Measurements from ENCODE around the gene ERBIN.
"Not testable (repeated sequence)": the region's sequence is repeated elsewhere in the genome, so short reads cannot be mapped to it uniquely, and the experiment has no call there.

Gene ERBIN

DNA sequence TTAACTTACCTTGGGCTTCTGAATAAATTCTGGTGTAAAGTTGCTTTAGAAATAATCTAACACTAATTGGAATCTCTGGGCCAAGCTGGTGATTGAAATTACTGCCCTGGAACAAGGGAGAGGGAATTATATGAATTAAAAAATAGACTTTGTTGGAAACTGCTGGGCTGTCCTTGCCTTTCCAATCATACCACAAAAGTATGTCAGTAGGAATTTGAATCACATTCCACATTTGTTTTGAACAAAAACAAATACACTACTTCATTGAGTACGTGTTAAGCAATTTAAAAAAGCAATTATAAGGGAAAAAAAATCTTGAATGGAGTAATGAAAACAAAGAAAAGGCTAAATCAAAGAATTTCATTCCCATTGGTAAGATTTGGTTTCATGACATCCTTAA, 115.3 kb downstream of the ERBIN start:
- no peak overlapping the region for H3K14ac ChIP-seq (ENCODE audit: low read length)
- H3K23ac ChIP-seq (ENCODE audit: low read length) = no peak overlapping the region
- H4K8ac ChIP-seq (ENCODE audit: low read depth, low read length) = no peak overlapping the region
- no peak overlapping the region for H3K4me3 ChIP-seq (ENCODE audit: low read depth, low read length)
- no peaks in the 10 kb centered on the region for H3K27me3 ChIP-seq (ENCODE audit: insufficient read depth, low read length)
- H3K9me3 ChIP-seq (ENCODE audit: insufficient read depth, low read depth, low read length) = no peaks in the 10 kb centered on the region
- no peak overlapping the region for H4K91ac ChIP-seq (ENCODE audit: low read depth, low read length)
- no peaks in the 10 kb centered on the region for H3K4me1 ChIP-seq (ENCODE audit: control insufficient read depth in 1 of 2, insufficient read depth in 2 of 2, low read length in 2 of 2)
- H2AFZ ChIP-seq (ENCODE audit: insufficient read depth, low read length, poor library complexity) = no peak overlapping the region
- no peaks in the 10 kb centered on the region for H3K79me1 ChIP-seq (ENCODE audit: low read length)
- H3K79me2 ChIP-seq (ENCODE audit: control insufficient read depth, insufficient read depth, low read length, poor library complexity) = no peaks in the 10 kb centered on the region
- H3K4ac ChIP-seq (ENCODE audit: low read depth, low read length) = no peak overlapping the region
- no peak overlapping the region for H3K4me2 ChIP-seq (ENCODE audit: low read length)
- H2AK5ac ChIP-seq (ENCODE audit: low read length) = no peak overlapping the region
- no peak overlapping the region for H2BK12ac ChIP-seq (ENCODE audit: low read length)
- peaks cover 8 to 9% of the 10 kb centered on the region in 2 experiments for H3K36me3 ChIP-seq (ENCODE audit: control insufficient read depth in 1 of 2, insufficient read depth in 2 of 2, low read length in 2 of 2)
- WGBS (ENCODE audit: extremely low coverage, insufficient coverage, insufficient read length) = no CpG with 5 or more reads among the region's 1 CpG
- H3K9ac ChIP-seq (ENCODE audit: low read length) = no peak overlapping the region
- no peak overlapping the region for H2BK5ac ChIP-seq (ENCODE audit: low read depth, low read length, poor library complexity)
- no peak overlapping the region for H2BK120ac ChIP-seq (ENCODE audit: insufficient read depth, low read length, poor library complexity)
- DNase-seq = peak in 1 of 2 donors; percentile 27
- no peak overlapping the region for H4K12ac ChIP-seq (ENCODE audit: low read depth, low read length)
- no peak overlapping the region for H3K27ac ChIP-seq (ENCODE audit: low read depth, low read length)
- no peak overlapping the region for H3K18ac ChIP-seq (ENCODE audit: low read length)

GRCh38 chr5:66057239-66057638, 130.9 kb downstream of the ERBIN start:
- no peak overlapping the region for H4K12ac ChIP-seq (ENCODE audit: low read depth, low read length)
- no peaks in the 10 kb centered on the region for H3K27me3 ChIP-seq (ENCODE audit: insufficient read depth, low read length)
- H2AK5ac ChIP-seq (ENCODE audit: low read length) = no peak overlapping the region
- H3K79me1 ChIP-seq (ENCODE audit: low read length) = no peaks in the 10 kb centered on the region
- no peak overlapping the region for H3K18ac ChIP-seq (ENCODE audit: low read length)
- H3K4me1 ChIP-seq (ENCODE audit: control insufficient read depth in 1 of 2, insufficient read depth in 2 of 2, low read length in 2 of 2) = no peaks in the 10 kb centered on the region
- no peak overlapping the region for H3K9ac ChIP-seq (ENCODE audit: low read length)
- H3K14ac ChIP-seq (ENCODE audit: low read length) = no peak overlapping the region
- H3K36me3 ChIP-seq (ENCODE audit: control insufficient read depth in 1 of 2, insufficient read depth in 2 of 2, low read length in 2 of 2) = peaks cover 3 to 6% of the 10 kb centered on the region in 2 experiments
- no peak overlapping the region for H2AFZ ChIP-seq (ENCODE audit: insufficient read depth, low read length, poor library complexity)
- no peak overlapping the region for H3K4ac ChIP-seq (ENCODE audit: low read depth, low read length)
- WGBS (ENCODE audit: extremely low coverage, insufficient coverage, insufficient read length) = no CpG with 5 or more reads among the region's 1 CpG
- DNase-seq = no peak
- no peak overlapping the region for H2BK5ac ChIP-seq (ENCODE audit: low read depth, low read length, poor library complexity)
- no peak overlapping the region for H3K27ac ChIP-seq (ENCODE audit: low read depth, low read length)
- H3K4me3 ChIP-seq (ENCODE audit: low read depth, low read length) = no peak overlapping the region
- H4K91ac ChIP-seq (ENCODE audit: low read depth, low read length) = no peak overlapping the region
- H3K9me3 ChIP-seq (ENCODE audit: insufficient read depth, low read depth, low read length) = no peaks in the 10 kb centered on the region
- no peaks in the 10 kb centered on the region for H3K79me2 ChIP-seq (ENCODE audit: control insufficient read depth, insufficient read depth, low read length, poor library complexity)
- no peak overlapping the region for H2BK12ac ChIP-seq (ENCODE audit: low read length)
- no peak overlapping the region for H2BK120ac ChIP-seq (ENCODE audit: insufficient read depth, low read length, poor library complexity)
- no peak overlapping the region for H3K4me2 ChIP-seq (ENCODE audit: low read length)
- no peak overlapping the region for H3K23ac ChIP-seq (ENCODE audit: low read length)
- H4K8ac ChIP-seq (ENCODE audit: low read depth, low read length) = no peak overlapping the region

DNA sequence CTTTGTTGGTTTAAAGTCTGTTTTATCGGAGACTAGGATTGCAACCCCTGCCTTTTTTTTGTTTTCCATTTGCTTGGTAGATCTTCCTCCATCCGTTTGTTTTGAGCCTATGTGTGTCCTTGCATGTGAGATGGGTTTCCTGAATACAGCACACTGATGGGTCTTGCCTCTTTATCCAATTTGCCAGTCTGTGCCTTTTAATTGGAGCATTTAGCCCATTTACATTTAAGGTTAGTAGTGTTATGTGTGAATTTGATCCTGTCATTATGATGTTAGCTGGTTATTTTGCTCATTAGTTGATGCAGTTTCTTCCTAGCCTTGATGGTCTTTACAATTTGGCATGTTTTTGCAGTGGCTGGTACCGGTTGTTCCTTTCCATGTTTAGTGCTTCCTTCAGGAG, 134.9 kb downstream of the ERBIN start:
- H2BK120ac ChIP-seq (ENCODE audit: insufficient read depth, low read length, poor library complexity); H3K23ac ChIP-seq (ENCODE audit: low read length); H3K36me3 ChIP-seq (ENCODE audit: control insufficient read depth in 1 of 2, insufficient read depth in 2 of 2, low read length in 2 of 2); H2AFZ ChIP-seq (ENCODE audit: insufficient read depth, low read length, poor library complexity); H3K79me2 ChIP-seq (ENCODE audit: control insufficient read depth, insufficient read depth, low read length, poor library complexity); H3K4me1 ChIP-seq (ENCODE audit: control insufficient read depth in 1 of 2, insufficient read depth in 2 of 2, low read length in 2 of 2); H3K9me3 ChIP-seq (ENCODE audit: insufficient read depth, low read depth, low read length); H3K14ac ChIP-seq (ENCODE audit: low read length); H3K4me2 ChIP-seq (ENCODE audit: low read length); H2AK5ac ChIP-seq (ENCODE audit: low read length); H3K27ac ChIP-seq (ENCODE audit: low read depth, low read length); H3K79me1 ChIP-seq (ENCODE audit: low read length); H3K9ac ChIP-seq (ENCODE audit: low read length); DNase-seq; H2BK12ac ChIP-seq (ENCODE audit: low read length); H4K8ac ChIP-seq (ENCODE audit: low read depth, low read length); H3K18ac ChIP-seq (ENCODE audit: low read length); H2BK5ac ChIP-seq (ENCODE audit: low read depth, low read length, poor library complexity); H3K4ac ChIP-seq (ENCODE audit: low read depth, low read length); H4K91ac ChIP-seq (ENCODE audit: low read depth, low read length); H4K12ac ChIP-seq (ENCODE audit: low read depth, low read length); H3K4me3 ChIP-seq (ENCODE audit: low read depth, low read length); H3K27me3 ChIP-seq (ENCODE audit: insufficient read depth, low read length): not testable (repeated sequence)
- no CpG with 5 or more reads among the region's 3 CpGs for WGBS (ENCODE audit: extremely low coverage, insufficient coverage, insufficient read length)

- H4K8ac ChIP-seq (ENCODE audit: low read depth, low read length); H3K9me3 ChIP-seq (ENCODE audit: insufficient read depth, low read depth, low read length); DNase-seq; H4K91ac ChIP-seq (ENCODE audit: low read depth, low read length); H3K9ac ChIP-seq (ENCODE audit: low read length); H3K79me1 ChIP-seq (ENCODE audit: low read length); H2AK5ac ChIP-seq (ENCODE audit: low read length); H2BK5ac ChIP-seq (ENCODE audit: low read depth, low read length, poor library complexity); H3K14ac ChIP-seq (ENCODE audit: low read length); H3K27me3 ChIP-seq (ENCODE audit: insufficient read depth, low read length); H4K12ac ChIP-seq (ENCODE audit: low read depth, low read length); H2AFZ ChIP-seq (ENCODE audit: insufficient read depth, low read length, poor library complexity); H3K27ac ChIP-seq (ENCODE audit: low read depth, low read length); H3K23ac ChIP-seq (ENCODE audit: low read length); H3K79me2 ChIP-seq (ENCODE audit: control insufficient read depth, insufficient read depth, low read length, poor library complexity); H3K18ac ChIP-seq (ENCODE audit: low read length); H3K4me3 ChIP-seq (ENCODE audit: low read depth, low read length); H3K4ac ChIP-seq (ENCODE audit: low read depth, low read length); H2BK12ac ChIP-seq (ENCODE audit: low read length); H3K4me1 ChIP-seq (ENCODE audit: control insufficient read depth in 1 of 2, insufficient read depth in 2 of 2, low read length in 2 of 2); H2BK120ac ChIP-seq (ENCODE audit: insufficient read depth, low read length, poor library complexity); H3K36me3 ChIP-seq (ENCODE audit: control insufficient read depth in 1 of 2, insufficient read depth in 2 of 2, low read length in 2 of 2); H3K4me2 ChIP-seq (ENCODE audit: low read length): not testable (repeated sequence)
- no CpG with 5 or more reads among the region's 13 CpGs for WGBS (ENCODE audit: extremely low coverage, insufficient coverage, insufficient read length)
Observed at GRCh38 chr5:66063061-66063460, 136.7 kb downstream of the ERBIN start.
